ENCODE data around the gene AGMO.

DNA sequence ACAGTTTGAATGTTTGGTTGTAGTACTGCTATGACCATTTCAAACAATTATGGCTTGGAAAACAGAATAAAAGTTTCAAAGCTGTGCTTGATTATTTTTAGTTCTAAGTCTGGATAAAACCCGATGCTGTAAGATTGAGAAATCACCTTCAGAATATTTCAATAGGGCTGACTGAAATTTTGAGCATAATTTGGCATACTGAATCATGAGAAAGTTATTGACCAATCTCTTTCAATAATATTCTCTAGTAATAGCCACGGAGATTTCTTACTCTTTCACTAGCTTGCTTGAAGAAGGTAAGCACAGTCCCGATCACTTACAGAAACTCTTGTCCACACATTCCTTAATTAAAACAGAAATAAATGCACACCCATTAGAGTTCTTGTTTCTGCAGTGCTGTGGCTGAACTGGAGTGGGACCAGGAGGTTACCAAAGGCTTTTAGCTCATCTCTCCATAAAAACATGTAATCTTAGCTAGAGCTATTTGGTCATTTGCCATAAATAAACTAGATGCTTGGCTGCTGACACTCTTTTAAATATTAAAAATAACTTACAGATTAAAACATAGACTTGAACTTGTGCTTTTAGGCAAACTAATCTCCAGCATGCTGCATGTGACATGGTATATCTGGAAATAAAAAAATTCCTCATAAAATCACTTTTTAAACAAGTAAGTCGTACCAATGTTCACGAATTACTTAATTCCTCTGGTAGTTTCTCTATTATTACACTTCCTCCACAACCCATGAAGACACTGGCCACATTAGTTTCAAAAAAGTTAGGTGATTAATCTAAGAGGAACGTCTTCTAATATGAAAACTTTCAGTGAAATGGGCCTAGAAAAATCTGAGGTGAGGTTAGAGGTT is 97.8 kb downstream of the AGMO start:
- TF ChIP-seq, protein P1, sequence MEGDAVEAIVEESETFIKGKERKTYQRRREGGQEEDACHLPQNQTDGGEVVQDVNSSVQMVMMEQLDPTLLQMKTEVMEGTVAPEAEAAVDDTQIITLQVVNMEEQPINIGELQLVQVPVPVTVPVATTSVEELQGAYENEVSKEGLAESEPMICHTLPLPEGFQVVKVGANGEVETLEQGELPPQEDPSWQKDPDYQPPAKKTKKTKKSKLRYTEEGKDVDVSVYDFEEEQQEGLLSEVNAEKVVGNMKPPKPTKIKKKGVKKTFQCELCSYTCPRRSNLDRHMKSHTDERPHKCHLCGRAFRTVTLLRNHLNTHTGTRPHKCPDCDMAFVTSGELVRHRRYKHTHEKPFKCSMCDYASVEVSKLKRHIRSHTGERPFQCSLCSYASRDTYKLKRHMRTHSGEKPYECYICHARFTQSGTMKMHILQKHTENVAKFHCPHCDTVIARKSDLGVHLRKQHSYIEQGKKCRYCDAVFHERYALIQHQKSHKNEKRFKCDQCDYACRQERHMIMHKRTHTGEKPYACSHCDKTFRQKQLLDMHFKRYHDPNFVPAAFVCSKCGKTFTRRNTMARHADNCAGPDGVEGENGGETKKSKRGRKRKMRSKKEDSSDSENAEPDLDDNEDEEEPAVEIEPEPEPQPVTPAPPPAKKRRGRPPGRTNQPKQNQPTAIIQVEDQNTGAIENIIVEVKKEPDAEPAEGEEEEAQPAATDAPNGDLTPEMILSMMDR (IDR thresholded peaks at IDR 0.05; ENCODE audit: low read length): no peak
- TF ChIP-seq EZH2 (optimal IDR thresholded peaks at IDR 0.05; ENCODE audit: low read depth, low read length) (no peak), EZH2phosphoT487 (IDR thresholded peaks at IDR 0.05; ENCODE audit: low read length) (no peak)
